WERI-Rb-1 (cell line): ENCODE measurements around the gene FIS1.
"Not testable (repeated sequence)": the region's sequence is repeated elsewhere in the genome, so short reads cannot be mapped to it uniquely, and the experiment has no call there.

Experiments
- DNase-seq: peaks from one replicate; pipeline ENCODE4 v3.0.0-alpha.2; 2020
- H3K27ac ChIP-seq: fragments of 250-450 bp; sonication (Bioruptor Pico); 2 replicates; pipeline ENCODE4 v1.5.1; 2020; ENCODE audit warnings: mild to moderate bottlenecking, moderate library complexity
- H3K27me3 ChIP-seq: fragments of 250-450 bp; sonication (Bioruptor Pico); 2 replicates; pipeline ENCODE4 v1.5.1; 2021; ENCODE audit warnings: mild to moderate bottlenecking, low read depth, moderate library complexity; ENCODE audit not compliant: insufficient read depth, severe bottlenecking
- H3K36me3 ChIP-seq: fragments of 250-450 bp; sonication (Bioruptor Pico); 2 replicates; pipeline ENCODE4 v1.5.1; 2020; ENCODE audit warnings: mild to moderate bottlenecking, moderate library complexity
- H3K4me3 ChIP-seq: 2 replicates; pipeline ENCODE4 v1.5.1; 2011; ENCODE audit warnings: low read depth, mild to moderate bottlenecking, control low read depth, low read length
- H3K9me3 ChIP-seq: fragments of 250-450 bp; sonication (Bioruptor Pico); 2 replicates; pipeline ENCODE4 v1.5.1; 2021; ENCODE audit warnings: mild to moderate bottlenecking, moderate library complexity; ENCODE audit not compliant: severe bottlenecking
- TF ChIP-seq, protein P1 (sequence below): IDR thresholded peaks from 2 replicates; pipeline ENCODE4 v1.5.1; 2011; ENCODE audit warnings: low read depth, mild to moderate bottlenecking, control low read depth, inconsistent platforms, low read length

Gene FIS1

DNA sequence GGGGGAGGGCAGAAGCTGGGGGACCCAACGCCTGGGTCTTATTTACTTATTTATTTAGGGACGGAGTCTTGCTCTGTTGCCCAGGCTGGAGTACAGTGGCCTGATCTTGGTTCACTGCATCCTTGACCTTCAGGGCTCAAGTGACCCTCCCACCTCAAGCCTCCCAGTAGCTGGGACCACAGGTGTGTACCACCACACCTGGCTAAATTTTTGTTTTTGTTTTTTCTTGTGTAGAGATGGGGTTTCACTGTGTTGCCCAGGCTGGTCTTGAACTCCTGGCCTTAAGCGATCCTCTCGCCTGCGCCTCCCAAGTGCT is 42.3 kb downstream of the FIS1 start:
- DNase-seq: no peak
- Histone ChIP-seq H3K36me3 (peaks cover 11% of the 10 kb centered on the region), H3K27me3 (peaks cover 10% of the 10 kb centered on the region), H3K4me3 (no peak overlapping the region), H3K9me3 (no peaks in the 10 kb centered on the region), H3K27ac (no peak overlapping the region)
- TF ChIP-seq, protein P1, sequence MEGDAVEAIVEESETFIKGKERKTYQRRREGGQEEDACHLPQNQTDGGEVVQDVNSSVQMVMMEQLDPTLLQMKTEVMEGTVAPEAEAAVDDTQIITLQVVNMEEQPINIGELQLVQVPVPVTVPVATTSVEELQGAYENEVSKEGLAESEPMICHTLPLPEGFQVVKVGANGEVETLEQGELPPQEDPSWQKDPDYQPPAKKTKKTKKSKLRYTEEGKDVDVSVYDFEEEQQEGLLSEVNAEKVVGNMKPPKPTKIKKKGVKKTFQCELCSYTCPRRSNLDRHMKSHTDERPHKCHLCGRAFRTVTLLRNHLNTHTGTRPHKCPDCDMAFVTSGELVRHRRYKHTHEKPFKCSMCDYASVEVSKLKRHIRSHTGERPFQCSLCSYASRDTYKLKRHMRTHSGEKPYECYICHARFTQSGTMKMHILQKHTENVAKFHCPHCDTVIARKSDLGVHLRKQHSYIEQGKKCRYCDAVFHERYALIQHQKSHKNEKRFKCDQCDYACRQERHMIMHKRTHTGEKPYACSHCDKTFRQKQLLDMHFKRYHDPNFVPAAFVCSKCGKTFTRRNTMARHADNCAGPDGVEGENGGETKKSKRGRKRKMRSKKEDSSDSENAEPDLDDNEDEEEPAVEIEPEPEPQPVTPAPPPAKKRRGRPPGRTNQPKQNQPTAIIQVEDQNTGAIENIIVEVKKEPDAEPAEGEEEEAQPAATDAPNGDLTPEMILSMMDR: no peak

DNA sequence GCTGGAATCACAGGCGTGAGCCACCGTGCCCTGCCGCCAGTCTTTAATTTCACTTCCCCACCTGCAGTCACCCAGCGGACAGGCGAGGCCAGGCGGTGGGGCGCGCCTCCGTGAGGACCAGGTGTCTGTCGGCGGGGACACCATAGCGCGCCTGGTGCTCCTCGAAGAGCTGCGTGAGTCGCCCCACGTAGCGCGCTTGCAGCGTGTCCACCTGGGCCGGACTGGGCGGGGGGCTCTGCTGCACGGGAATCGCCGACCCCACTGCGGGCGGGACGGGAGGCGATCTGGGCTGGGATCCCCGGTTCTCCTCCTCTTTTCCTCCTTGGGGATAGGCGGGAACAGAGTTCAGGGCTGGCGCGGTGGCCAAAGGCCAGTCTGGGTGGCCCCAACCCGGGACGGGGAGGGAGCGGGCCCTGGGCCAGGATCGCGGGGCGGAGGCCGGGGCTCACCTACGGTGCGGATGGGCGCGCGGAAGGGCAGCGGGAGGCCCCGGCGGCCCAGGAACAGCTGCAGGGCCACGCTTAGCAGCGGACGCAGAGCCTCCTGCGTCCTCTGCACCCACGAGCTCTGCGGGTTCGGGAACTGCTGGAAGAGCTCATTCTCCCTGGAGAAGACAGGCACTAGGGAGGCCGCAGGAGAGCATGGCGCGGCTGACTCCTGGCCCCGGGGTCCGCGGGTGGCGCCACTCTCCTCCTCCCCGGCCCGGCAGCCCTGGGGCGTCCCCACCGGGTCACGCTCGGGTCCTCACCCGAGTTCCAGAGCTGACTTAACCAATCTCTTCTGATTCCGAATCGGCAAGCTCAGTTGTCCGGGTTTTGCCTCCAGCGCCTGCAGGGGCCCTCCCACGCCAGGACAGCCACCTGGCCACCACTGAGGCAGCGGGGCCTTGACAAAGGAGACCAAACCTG is 42.9 kb downstream of the FIS1 start:
- TF ChIP-seq, protein P1: no peak
- peak overlapping the region; percentile 31 for H3K4me3 ChIP-seq
- no peak for DNase-seq
- peaks cover 8% of the 10 kb centered on the region for H3K36me3 ChIP-seq
- no peak overlapping the region for H3K27ac ChIP-seq
- no peaks in the 10 kb centered on the region for H3K9me3 ChIP-seq
- peaks cover 10% of the 10 kb centered on the region for H3K27me3 ChIP-seq

DNA sequence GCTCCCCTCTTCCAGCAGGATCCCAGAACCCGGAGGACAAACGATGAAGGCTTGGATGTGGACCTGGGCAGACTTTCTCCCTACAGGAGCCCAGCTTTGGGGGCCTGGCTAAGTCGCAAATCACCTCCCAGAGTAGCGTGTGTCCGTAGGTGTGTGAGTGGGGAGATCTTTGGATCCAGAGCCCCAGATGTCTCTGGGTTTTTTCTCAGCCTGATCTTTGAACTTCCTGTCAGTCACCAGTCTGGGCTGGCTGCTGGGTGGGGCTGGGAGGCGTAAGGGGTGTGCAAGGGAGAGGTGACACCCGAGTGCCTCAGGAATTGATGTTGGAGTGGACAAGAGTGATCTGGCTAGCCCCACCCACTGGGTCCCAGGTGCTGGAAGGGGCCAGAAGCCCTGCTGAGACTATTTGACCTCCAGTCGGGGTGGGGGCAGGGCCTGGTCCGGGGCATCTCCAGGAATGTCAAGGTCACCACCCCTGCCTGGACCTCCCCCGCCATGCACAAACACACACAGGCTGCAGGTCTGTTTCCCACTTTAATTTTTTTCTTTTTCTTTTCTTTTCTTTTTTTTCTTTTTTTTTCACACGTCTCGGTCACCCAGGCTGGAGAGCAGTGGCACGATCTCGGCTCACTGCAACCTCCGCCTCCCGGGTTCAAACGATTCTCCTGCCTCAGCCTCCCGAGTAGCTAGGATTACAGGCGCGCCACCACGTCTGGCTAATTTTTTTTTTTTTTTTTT is 43.9 kb downstream of the FIS1 start, which contains the start of gene MOGAT3:
Gene MOGAT3 (minus strand): TSS at position 175 of the 738 bp plus-strand sequence. CDS start 182 bp downstream, outside the sequence.
- DNase-seq: no peak
- Histone ChIP-seq H3K4me3 (peak within 1 kb of the TSS; percentile 31), H3K27ac (no peak within 1 kb of the TSS), H3K9me3 (no peaks in the 10 kb centered on the region), H3K36me3 (peaks cover 4% of the 10 kb centered on the region), H3K27me3 (peaks cover 10% of the 10 kb centered on the region)
- TF ChIP-seq, protein P1: no peak

DNA sequence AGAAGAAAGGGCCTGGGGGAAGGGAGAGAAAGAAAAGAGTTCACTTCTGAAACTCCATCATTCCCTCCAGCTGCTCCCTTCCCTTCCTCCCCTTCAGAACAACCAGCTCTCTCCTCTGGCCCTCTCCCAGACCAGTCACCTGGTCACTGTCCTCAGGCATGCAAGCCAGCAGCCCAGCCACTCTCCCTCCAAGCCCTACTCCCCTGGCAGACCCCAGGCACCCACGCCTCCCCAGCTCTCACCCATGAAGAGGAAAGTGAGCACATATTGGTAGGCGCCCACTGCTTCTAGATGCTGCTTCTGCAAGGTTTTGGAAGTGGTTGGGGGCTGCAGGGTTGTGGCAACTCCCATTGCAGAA is 44.4 kb downstream of the FIS1 start:
- Histone ChIP-seq H3K4me3 (no peak overlapping the region), H3K27ac (no peak overlapping the region), H3K9me3 (no peaks in the 10 kb centered on the region), H3K27me3 (peaks cover 10% of the 10 kb centered on the region), H3K36me3 (no peaks in the 10 kb centered on the region)
- no peak for DNase-seq
- TF ChIP-seq, protein P1: no peak

DNA sequence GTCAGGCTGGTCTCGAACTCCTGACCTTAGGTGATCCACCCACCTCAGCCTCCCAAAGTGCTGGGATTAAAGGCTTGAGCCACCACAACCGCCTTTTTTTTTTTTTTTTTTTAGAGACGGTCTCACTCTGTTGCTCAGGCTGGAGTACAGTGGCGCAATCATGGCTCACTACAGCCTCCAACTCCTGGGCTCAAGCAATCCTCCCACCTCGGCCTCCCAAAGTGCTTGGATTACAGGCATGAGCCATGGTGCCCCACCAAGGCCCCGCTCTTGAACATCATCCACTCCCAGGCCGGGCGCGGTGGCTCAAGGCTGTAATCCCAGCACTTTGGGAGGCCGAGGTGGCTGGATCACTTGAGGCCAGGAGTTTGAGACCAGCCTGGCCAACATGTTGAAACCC is 45.4 kb downstream of the FIS1 start:
- H3K36me3 ChIP-seq, H3K27ac ChIP-seq, H3K4me3 ChIP-seq, H3K9me3 ChIP-seq, DNase-seq, H3K27me3 ChIP-seq: not testable (repeated sequence)

DNA sequence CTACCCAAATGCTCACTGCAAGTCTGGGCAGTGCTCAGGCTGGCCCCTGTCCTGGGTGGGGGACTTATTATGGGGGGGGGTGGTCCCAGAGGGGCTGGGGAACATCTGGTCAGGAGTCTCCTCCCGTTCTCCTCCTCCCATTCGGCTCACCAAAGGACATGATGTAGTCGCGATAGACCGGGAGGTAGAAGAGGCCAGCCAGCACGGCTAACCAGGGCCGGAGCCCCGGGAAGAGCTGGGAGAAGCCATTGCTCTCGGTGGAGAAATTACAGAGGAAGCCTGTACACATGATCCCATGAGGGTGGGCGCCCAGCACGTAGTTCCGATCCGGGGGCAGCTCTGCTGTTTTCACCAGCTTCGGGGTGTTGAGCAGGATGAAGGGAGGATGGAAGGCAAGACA is 46.4 kb downstream of the FIS1 start:
- Histone ChIP-seq H3K27ac (no peak overlapping the region), H3K4me3 (no peak overlapping the region), H3K27me3 (peaks cover 11% of the 10 kb centered on the region), H3K9me3 (no peaks in the 10 kb centered on the region), H3K36me3 (no peaks in the 10 kb centered on the region)
- TF ChIP-seq, protein P1: no peak
- no peak for DNase-seq
